ENCODE data around the gene AATK. TPM values are rescaled to one million over a fixed set of nuclear protein-coding genes. Genes with fewer than 3 reads are reported as not detected.

The AATK gene
- total RNA-seq, 4 donors from 2014 or later: 0.51 to 5.9 (median 3.0) TPM

DNA sequence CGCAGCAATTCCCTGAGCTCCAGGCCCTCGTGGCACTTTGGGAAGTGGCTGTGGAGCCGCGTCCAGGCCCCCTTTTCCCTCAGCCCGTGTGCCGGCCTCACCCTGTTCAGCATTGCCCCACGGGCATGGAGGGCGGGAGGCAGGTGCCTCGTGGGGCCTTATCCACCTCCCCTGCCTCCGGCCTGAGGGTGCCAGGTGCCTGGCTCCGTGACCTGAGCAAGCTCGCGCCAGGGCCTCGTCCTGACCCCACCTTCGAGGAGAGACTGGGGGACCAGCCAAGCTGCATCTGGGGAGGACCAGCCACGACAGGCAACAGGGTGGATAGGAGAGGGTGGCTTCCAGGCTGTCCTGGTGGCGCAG is 27.0 kb upstream of the AATK start:
- intact Hi-C loops (cut with DNase I; ENCODE audit: low total_unique reads): no loop called here
- Histone ChIP-seq H3K4me3 (no peak overlapping the region), H3K4me1 (no peaks in the 10 kb centered on the region), H3K27ac (no peak overlapping the region), H3K9me3 (no peaks in the 10 kb centered on the region), H3K36me3 (no peaks in the 10 kb centered on the region), H3K27me3 (no peaks in the 10 kb centered on the region)
- TF ChIP-seq POLR2A (IDR thresholded peaks at IDR 0.05) (no peak), CTCF (IDR thresholded peaks at IDR 0.05) (no peak)
- no peak for DNase-seq

GRCh38 chr17:81192386-81193050 is 26.5 kb upstream of the AATK start:
- TF ChIP-seq CTCF (IDR thresholded peaks at IDR 0.05) (no peak), POLR2A (IDR thresholded peaks at IDR 0.05) (no peak)
- Histone ChIP-seq H3K27me3 (no peaks in the 10 kb centered on the region), H3K9me3 (no peaks in the 10 kb centered on the region), H3K27ac (no peak overlapping the region), H3K4me3 (no peak overlapping the region), H3K4me1 (no peaks in the 10 kb centered on the region), H3K36me3 (no peaks in the 10 kb centered on the region)
- DNase-seq: no peak
- intact Hi-C loops (cut with DNase I; ENCODE audit: low total_unique reads): no loop called here

GRCh38 chr17:81191646-81192045 is 25.6 kb upstream of the AATK start:
- no peaks in the 10 kb centered on the region for H3K9me3 ChIP-seq
- no peak overlapping the region for H3K27ac ChIP-seq
- no peaks in the 10 kb centered on the region for H3K36me3 ChIP-seq
- no peak for DNase-seq
- H3K4me1 ChIP-seq: no peaks in the 10 kb centered on the region
- intact Hi-C loops (cut with DNase I; ENCODE audit: low total_unique reads): no loop called here
- H3K27me3 ChIP-seq: no peaks in the 10 kb centered on the region
- no peak overlapping the region for H3K4me3 ChIP-seq
- TF ChIP-seq POLR2A (IDR thresholded peaks at IDR 0.05) (no peak), CTCF (IDR thresholded peaks at IDR 0.05) (no peak)

GRCh38 chr17:81191116-81191515 is 25.1 kb upstream of the AATK start:
- H3K36me3 ChIP-seq: no peaks in the 10 kb centered on the region

DNA sequence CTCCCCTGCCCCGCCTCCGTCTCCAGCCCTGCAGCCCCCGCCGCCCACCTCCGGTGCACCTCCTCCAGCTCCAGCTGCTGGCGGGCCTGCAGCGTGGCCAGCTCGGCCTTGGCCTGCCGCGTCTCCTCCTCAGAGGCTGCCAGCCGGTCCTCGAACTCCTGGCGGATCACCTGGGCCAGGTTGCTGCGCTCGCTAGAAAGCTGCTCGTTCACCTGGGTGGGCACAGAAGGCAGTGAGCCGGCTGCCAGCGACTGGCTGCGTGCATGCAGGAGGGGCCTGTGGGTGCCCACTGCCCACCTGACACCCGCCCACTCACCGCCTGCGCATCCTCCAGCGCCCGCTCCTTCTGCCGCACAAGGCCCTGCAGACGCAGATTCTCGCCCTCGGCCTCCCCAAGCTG is 24.6 kb upstream of the AATK start:
- no peak overlapping the region for H3K27ac ChIP-seq
- intact Hi-C loops (cut with DNase I; ENCODE audit: low total_unique reads): no loop called here
- H3K9me3 ChIP-seq: no peaks in the 10 kb centered on the region
- TF ChIP-seq POLR2A (IDR thresholded peaks at IDR 0.05) (no peak), CTCF (IDR thresholded peaks at IDR 0.05) (no peak)
- no peak overlapping the region for H3K4me3 ChIP-seq
- no peaks in the 10 kb centered on the region for H3K27me3 ChIP-seq
- no peaks in the 10 kb centered on the region for H3K36me3 ChIP-seq
- H3K4me1 ChIP-seq: no peaks in the 10 kb centered on the region
- no peak for DNase-seq

More at GRCh38 chr17:81191116-81191515, 25.1 kb upstream of the AATK start:
- H3K27ac ChIP-seq: no peak overlapping the region
- no peaks in the 10 kb centered on the region for H3K4me1 ChIP-seq
- H3K9me3 ChIP-seq: no peaks in the 10 kb centered on the region
- no peak overlapping the region for H3K4me3 ChIP-seq
- TF ChIP-seq CTCF (IDR thresholded peaks at IDR 0.05) (no peak), POLR2A (IDR thresholded peaks at IDR 0.05) (no peak)
- intact Hi-C loops (cut with DNase I; ENCODE audit: low total_unique reads): no loop called here
- no peak for DNase-seq
- no peaks in the 10 kb centered on the region for H3K27me3 ChIP-seq
